VCaP (cell line): ENCODE data around the gene FCAMR.

Source experiments
- H3K27ac ChIP-seq: fragments of 450-650 bp; 2 replicates; pipeline ENCODE4 v1.5.1; 2017
- CTCF ChIP-seq: fragments of 450-650 bp; conservative IDR thresholded peaks from 2 replicates; pipeline ENCODE4 v1.5.1; 2017; ENCODE audit warnings: mild to moderate bottlenecking, moderate library complexity

The FCAMR gene

GRCh38 chr1:206987873-206988272, 17.6 kb upstream of the FCAMR start:
- TF ChIP-seq CTCF: no peak
- no peak overlapping the region for H3K27ac ChIP-seq

GRCh38 chr1:206986885-206987284, 16.6 kb upstream of the FCAMR start:
- no peak for TF ChIP-seq CTCF
- peak overlapping the region; percentile 10; the same call in 1 of the 2 replicates for H3K27ac ChIP-seq

- H3K27ac ChIP-seq: peak overlapping the region; percentile 10; the same call in 1 of the 2 replicates
- no peak for TF ChIP-seq CTCF
These were observed 16.1 kb upstream of the FCAMR start for GRCh38 chr1:206986402-206986801.

- TF ChIP-seq CTCF: no peak
- H3K27ac ChIP-seq: no peak overlapping the region
These were observed 15.0 kb upstream of the FCAMR start for GRCh38 chr1:206985162-206985749.

- TF ChIP-seq CTCF: peak; percentile 87
- H3K27ac ChIP-seq: no peak overlapping the region
These were observed 12.0 kb upstream of the FCAMR start for GRCh38 chr1:206982216-206982615.

GRCh38 chr1:206979379-206980043, 9.3 kb upstream of the FCAMR start:
- peak; percentile 78 for TF ChIP-seq CTCF
- H3K27ac ChIP-seq: no peak overlapping the region

- peak overlapping the region; percentile 22 for H3K27ac ChIP-seq
- TF ChIP-seq CTCF: no peak
These were observed 8.0 kb upstream of the FCAMR start for GRCh38 chr1:206978259-206978658.
